SH-SY5Y (cell line): ENCODE results near the gene CD70.

Experiments used
- GATA2 ChIP-seq: IDR thresholded peaks from 2 replicates; pipeline ENCODE4 v1.6.1; 2011; ENCODE audit warnings: mild to moderate bottlenecking, low read depth, low read length
- GATA3 ChIP-seq: IDR thresholded peaks from 2 replicates; pipeline ENCODE4 v1.6.1; 2011; ENCODE audit warnings: low read depth, mild to moderate bottlenecking, low read length, moderate library complexity

Gene CD70

GRCh38 chr19:6573350-6573749 lies 17.6 kb downstream of the CD70 start:
- no peak for TF ChIP-seq GATA2
- no peak for TF ChIP-seq GATA3

- TF ChIP-seq GATA3 (no peak), GATA2 (no peak)
These were observed 18.7 kb downstream of the CD70 start for GRCh38 chr19:6572217-6572616.

GRCh38 chr19:6571167-6571566 lies 19.8 kb downstream of the CD70 start:
- TF ChIP-seq GATA3 = no peak
- TF ChIP-seq GATA2 = no peak

GRCh38 chr19:6570764-6571163 lies 20.2 kb downstream of the CD70 start:
- no peak for TF ChIP-seq GATA2
- TF ChIP-seq GATA3 = no peak

DNA sequence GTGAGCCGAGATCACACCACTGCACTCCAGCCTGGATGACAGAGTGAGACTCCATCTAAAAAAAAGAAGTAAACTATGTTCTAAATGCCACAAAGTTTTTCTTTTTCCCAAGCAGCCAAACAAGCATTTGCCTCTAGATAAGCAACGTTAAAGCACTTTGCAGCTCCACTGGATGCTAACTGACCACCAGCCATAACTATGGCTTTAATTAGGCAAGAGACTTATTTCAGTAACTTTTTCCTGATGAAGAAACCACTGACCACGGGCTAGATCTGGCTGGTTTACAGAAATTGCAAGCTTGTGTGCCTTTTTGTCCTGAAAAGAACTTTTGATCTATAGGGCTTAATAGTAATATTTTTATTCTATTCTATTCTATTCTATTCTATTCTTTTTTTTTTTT lies 22.1 kb downstream of the CD70 start:
- TF ChIP-seq GATA2 (no peak), GATA3 (no peak)

- no peak for TF ChIP-seq GATA3
- TF ChIP-seq GATA2 = no peak
These were observed 22.9 kb downstream of the CD70 start for GRCh38 chr19:6568010-6568526.

- TF ChIP-seq GATA3 (no peak), GATA2 (no peak)
These were observed 26.6 kb downstream of the CD70 start for GRCh38 chr19:6564393-6564792.

DNA sequence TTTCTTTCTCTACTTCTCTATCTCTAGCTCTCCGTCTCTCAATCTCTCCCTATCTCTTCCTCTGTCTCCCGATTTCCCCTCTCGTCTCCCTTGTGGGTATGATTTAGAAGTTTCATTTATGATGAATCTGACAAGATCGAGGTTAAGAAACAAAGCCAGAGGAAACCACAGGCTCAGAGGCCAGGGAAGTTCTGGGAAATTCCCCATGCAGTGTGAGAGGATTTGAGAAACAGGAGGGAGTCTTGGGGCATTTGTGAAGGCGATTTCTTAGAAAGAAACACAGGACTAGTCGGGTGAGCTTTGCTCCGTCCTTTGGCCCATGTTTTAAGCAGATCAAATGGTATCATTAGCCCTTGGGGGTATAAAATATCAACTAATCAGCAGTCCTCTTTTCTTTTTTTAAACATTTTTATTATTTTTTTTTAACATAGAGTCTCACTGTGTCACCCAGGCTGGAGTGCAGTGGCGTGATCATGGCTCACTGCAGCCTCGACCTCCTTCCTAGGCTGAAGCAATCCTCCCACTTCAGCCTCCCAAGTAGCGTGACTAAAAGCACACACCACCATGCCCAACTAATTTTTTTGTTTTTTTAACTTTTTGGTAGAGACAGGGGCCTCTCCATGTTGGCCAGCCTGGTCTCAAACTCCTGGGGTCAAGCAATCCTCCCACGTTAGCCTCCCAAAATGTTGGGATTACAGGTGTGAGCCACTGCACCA lies 34.3 kb downstream of the CD70 start:
- no peak for TF ChIP-seq GATA2
- no peak for TF ChIP-seq GATA3

- no peak for TF ChIP-seq GATA2
- no peak for TF ChIP-seq GATA3
These were observed 34.9 kb downstream of the CD70 start for GRCh38 chr19:6556043-6556449.

GRCh38 chr19:6551607-6552450 lies 39.1 kb downstream of the CD70 start:
- no peak for TF ChIP-seq GATA2
- no peak for TF ChIP-seq GATA3

- TF ChIP-seq GATA3 (no peak), GATA2 (no peak)
These were observed 39.9 kb downstream of the CD70 start for GRCh38 chr19:6551091-6551490.

GRCh38 chr19:6543866-6544347 lies 47.0 kb downstream of the CD70 start:
- no peak for TF ChIP-seq GATA2

- TF ChIP-seq GATA2 (no peak), GATA3 (no peak)
These were observed 49.8 kb downstream of the CD70 start for GRCh38 chr19:6540918-6541689.

DNA sequence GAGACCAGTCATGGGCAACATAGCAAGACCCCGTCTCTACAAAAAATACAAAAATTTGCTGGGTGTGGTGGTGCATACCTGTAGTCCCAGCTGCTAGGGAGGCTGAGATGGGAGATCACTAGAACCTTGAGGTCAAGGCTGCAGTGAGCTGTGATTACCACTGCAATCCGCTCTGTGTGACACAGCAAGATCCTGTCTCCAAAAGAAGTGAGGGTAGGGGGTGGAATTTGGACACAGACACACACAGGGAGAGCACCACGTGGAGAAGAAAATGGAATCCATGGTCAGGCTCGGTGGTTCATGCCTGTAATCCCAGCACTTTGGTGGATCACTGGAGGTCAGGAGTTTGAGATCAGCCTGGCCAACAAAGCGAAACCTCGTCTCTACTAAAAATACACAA lies 51.4 kb downstream of the CD70 start:
- TF ChIP-seq GATA3 (no peak), GATA2 (no peak)
